ENCODE measurements around the gene AIF1. TPM values are rescaled to one million over a fixed set of nuclear protein-coding genes. Genes with fewer than 3 reads are reported as not detected.

Gene AIF1
- total RNA-seq, 2 experiments from 2014 or later: 48.0 to 54.2 TPM

DNA sequence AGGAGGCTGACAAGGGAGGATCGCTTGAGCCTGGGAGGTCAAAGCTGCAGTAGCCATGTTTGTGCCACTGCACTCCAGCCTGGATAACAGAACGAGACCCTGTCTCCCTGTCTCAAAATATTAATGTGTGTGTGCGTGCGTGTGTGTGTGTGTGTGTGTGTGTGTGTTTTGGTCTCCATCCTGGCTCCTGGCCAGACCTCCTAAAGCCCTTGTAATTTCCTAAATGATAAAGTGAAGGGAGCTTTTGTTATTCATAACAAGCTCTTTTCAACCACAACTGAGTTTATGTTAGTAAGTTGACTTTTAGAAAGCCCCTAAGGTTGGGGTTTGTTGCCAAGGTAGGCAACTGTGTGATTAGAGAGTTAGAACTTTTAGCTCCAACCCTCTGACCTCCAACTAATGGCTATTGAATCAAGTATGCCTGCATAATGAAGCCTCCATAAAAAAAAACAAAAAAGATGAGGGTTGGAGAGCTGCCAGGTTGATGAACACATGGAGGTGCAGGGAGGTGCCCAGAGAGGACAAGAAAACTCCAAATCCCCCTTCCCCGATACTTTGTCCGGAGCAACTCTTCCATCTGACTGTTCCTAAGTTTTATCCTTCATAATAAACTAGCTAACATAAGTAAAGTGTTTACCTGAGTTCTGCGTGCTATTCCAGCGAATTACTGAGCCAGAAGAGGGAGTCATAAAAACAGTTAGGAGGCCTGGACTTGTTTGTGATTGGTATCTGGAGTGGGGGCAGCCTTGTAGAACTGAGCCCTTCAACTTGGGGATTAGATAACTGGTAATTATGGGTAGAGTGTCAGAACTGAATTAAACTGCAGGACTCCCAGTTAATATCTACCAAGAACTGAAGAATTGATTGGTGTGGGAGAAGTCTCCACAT is 5.3 kb upstream of the AIF1 start:
- Mint-ChIP-seq H3K4me1 (peaks cover 10% of the 10 kb centered on the region), H3K27me3 (no peaks in the 10 kb centered on the region), H3K4me3 (no peak overlapping the region), H3K27ac (no peak overlapping the region), H3K9me3 (no peaks in the 10 kb centered on the region), H3K36me3 (ENCODE audit: low read depth) (no peaks in the 10 kb centered on the region)
- CTCF ChIA-PET: interaction anchor here (0.7 to 30.8 kb wide), 8 partner anchors 9 to 64 kb away, joined by 3 to 576 read pairs (median 4); partner anchors contain the start of genes ATP6V1G2, LST1, LTB and NCR3
- DNase-seq: no peak
- POLR2A ChIA-PET: no interaction called here

DNA sequence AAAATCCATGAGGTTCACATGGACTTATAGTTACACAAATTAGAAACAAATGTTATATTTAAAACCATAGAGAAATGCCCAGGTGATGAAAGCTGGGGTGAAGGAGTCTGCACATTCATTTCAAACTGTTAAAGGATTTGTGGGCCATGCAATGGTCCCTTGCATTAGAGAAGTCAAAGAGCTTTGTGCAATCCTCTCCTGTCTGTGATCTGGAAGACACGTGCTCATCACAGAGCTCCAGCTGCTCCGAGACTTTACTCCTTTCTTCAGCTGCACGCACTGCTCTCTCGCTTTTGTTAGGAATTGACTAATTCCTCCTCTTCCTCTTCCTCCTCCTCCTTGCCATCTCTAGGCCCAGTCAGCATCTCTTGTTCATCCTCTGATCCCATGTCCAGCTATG is 4.1 kb upstream of the AIF1 start:
- ChIA-PET POLR2A (no interaction called here), CTCF (interaction anchor here (0.8 to 30.8 kb wide), 5 partner anchors 13 to 65 kb away, joined by 3 to 576 read pairs (median 16); partner anchors contain the start of genes LST1, LTB, NCR3 and TNF)
- H3K27me3 Mint-ChIP-seq: no peaks in the 10 kb centered on the region
- peaks cover 2% of the 10 kb centered on the region for H3K36me3 Mint-ChIP-seq (ENCODE audit: low read depth)
- H3K27ac Mint-ChIP-seq: no peak overlapping the region
- H3K4me1 Mint-ChIP-seq: peaks cover 22% of the 10 kb centered on the region
- no peaks in the 10 kb centered on the region for H3K9me3 Mint-ChIP-seq
- no peak overlapping the region for H3K4me3 Mint-ChIP-seq
- no peak for DNase-seq

DNA sequence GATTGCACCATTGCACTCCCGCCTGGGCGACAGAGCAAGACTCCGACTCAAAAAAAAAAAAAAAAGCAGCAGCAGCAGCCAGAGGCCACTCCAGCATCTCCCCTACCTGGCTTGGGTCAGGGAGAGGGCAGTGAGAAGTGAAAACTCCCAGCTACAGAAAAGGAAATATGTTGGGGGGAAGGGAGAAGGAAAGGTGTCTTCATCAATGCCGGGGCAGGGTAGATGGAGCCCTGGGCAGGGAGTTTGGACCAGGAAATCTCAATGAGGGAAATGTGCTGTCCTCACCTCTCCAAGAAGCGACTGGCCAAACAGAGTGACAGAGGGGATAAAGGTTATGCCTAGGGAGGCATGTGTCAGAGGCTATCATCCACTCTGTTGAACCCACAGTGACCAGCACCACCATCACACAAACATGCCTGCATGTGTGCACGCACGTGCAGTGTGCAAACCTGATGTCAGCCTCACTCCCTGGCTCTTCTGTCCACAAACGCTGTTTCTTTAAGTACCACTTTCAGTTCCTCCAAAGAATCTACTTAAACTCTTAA is 887 bp upstream of the AIF1 start:
- Mint-ChIP-seq H3K36me3 (ENCODE audit: low read depth) (peaks cover 9% of the 10 kb centered on the region), H3K4me1 (peaks cover 35% of the 10 kb centered on the region), H3K27ac (peak overlapping the region; percentile 64), H3K27me3 (no peaks in the 10 kb centered on the region), H3K4me3 (no peak overlapping the region), H3K9me3 (no peaks in the 10 kb centered on the region)
- ChIA-PET CTCF (interaction anchor here (4.2 to 6.0 kb wide), 2 partner anchors 16 to 63 kb away, joined by 16 to 51 read pairs; no protein-coding TSS in a partner anchor), POLR2A (no interaction called here)
- DNase-seq: no peak

DNA sequence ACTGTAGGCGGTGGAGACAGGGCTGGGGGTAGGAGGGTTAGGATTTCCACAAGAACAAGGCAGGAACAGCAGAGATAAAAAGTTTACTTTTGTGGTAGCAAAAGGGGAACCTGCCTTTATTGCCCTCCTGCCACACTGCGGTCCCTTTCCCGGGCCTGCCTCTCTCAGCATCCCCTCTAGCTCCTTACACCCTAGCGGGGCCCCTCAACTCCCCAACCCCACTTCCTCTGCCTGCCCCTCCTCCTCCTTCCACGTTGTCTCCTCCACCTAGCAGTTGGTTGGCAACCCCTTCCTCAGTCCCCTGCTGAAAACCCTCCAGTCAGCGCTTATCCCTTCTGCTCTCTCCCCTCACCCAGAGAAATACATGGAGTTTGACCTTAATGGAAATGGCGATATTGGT is 714 bp downstream of the AIF1 start:
- Mint-ChIP-seq H3K27ac (peak overlapping the region; percentile 86), H3K4me3 (peak overlapping the region; percentile 71), H3K27me3 (no peaks in the 10 kb centered on the region), H3K36me3 (ENCODE audit: low read depth) (peaks cover 10% of the 10 kb centered on the region), H3K9me3 (no peaks in the 10 kb centered on the region), H3K4me1 (peaks cover 40% of the 10 kb centered on the region)
- ChIA-PET CTCF (interaction anchor here (1.2 to 6.0 kb wide), 4 partner anchors 18 to 65 kb away, joined by 3 to 51 read pairs (median 3); no protein-coding TSS in a partner anchor), POLR2A (no interaction called here)
- DNase-seq: peak; percentile 40

DNA sequence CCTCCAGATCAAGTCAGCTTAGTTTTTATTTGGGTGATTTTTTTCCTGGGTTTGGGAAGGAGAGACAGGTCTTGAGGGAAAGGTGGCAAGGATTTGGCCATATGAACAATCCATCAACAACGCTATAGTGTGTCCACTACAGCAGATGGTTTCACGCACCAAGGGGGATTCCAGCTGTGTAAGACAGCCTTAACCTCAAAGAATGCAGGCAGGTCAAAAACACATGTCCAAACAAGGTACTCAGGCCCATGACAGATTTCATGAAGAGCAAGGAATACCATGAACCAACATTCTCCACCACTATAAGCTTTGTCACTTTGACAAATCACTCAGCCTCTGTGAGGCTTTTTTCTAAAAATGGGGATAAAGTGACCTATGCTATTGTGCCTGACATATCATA is 2.0 kb downstream of the AIF1 start:
- ChIA-PET CTCF (interaction anchor here (0.6 to 6.0 kb wide), 10 partner anchors 19 to 281 kb away, joined by 3 to 51 read pairs (median 3); partner anchors contain the start of genes ATP6V1G2 and NCR3), POLR2A (no interaction called here)
- peaks cover 46% of the 10 kb centered on the region for H3K4me1 Mint-ChIP-seq
- peaks cover 20% of the 10 kb centered on the region for H3K36me3 Mint-ChIP-seq (ENCODE audit: low read depth)
- no peaks in the 10 kb centered on the region for H3K9me3 Mint-ChIP-seq
- peak overlapping the region; percentile 23 for H3K27ac Mint-ChIP-seq
- no peak for DNase-seq
- H3K27me3 Mint-ChIP-seq: no peaks in the 10 kb centered on the region
- peak overlapping the region; percentile 71 for H3K4me3 Mint-ChIP-seq

DNA sequence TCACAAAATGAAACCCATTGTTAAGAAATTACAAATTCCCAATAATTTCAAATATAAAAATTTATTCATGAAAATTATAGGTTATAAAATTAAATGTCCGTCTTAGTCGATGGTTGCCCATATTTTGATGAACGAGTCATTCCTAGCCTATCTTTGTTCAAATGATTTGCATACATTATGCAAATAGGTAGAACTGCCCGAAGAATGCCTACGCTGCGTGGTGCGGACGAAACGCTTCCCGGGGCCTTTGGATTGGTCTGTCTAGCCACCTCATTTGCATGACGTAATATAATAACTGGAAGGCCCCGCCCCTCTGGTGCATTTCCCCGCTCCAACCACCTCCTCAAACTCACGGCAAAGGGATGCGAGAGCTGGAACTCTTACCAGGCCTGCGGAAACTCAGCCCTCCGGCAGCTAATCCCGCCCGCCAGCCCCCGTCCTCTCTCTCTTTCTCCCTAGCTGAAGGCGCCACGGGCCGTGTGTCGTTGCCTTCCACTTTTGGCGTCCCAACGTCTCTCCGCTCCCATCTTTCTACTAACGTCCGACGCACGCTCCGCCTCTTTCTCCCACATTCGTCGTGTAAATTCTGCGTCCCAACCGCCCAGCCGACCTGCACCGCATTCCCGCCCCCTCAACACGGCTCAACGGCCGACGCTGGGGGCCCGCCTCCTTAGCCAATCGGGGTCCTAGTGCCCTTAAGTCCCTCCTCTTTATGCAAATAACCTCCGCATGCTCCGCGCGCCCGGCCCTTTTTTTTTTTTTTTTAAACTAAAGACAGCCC is 5.0 kb downstream of the AIF1 start:
- CTCF ChIA-PET: interaction anchor here (0.6 to 3.5 kb wide), 5 partner anchors 22 to 145 kb away, joined by 3 to 12 read pairs (median 3); partner anchors contain the start of genes ATP6V1G2, LTB and TNF
- DNase-seq: peak; percentile 98
- Mint-ChIP-seq H3K4me1 (peaks cover 51% of the 10 kb centered on the region), H3K9me3 (no peaks in the 10 kb centered on the region), H3K27ac (peak overlapping the region; percentile 95), H3K27me3 (no peaks in the 10 kb centered on the region), H3K36me3 (ENCODE audit: low read depth) (peaks cover 42% of the 10 kb centered on the region), H3K4me3 (peak overlapping the region; percentile 86)
- POLR2A ChIA-PET: interaction anchor here (0.6 to 0.7 kb wide), 2 partner anchors 10 to 45 kb away, joined by 3 to 4 read pairs; partner anchors contain the start of gene GPANK1

DNA sequence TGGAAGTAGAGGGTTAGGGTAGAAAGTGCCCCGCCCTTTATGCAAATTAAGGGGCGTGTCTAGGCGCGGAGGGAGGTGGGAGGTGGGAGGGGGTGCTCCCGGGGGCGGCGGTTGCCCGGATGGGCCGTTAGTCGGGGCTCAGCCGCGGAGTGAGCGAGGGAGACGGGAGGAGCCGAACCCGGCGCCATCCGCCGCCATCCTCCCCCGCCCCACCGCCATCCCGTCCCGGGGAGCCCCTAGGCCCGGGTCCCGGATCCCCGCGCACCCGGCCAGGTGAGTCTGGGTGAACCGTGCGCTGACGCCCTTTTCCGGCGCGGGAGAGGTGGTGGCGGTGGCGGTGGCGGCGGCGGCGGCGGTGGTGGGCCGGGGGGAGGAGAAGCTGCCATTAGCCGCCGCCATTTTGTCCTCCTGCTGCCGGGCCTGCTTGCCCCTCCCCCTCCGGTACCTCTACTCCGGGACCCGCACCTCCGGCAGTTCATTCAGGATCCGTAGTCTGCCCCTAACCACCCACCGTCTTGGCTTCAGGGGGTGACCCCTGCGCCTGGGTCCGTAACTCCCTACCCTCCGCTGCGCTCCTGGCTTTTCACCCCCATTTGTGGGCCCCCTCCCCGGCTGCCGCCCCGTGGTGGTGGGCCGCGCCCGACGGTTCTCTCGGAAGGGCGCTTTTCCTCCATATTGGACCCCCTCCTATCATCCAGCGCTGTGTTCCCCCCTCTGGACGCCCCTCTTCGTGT is 5.7 kb downstream of the AIF1 start, which contains the start of gene PRRC2A:
Gene PRRC2A (plus strand): TSS at position 130 of the 734 bp plus-strand sequence. CDS start 2,075 bp downstream, outside the sequence.
- Mint-ChIP-seq H3K27ac (peak within 1 kb of the TSS; percentile 95), H3K36me3 (ENCODE audit: low read depth) (peaks cover 49% of the 10 kb centered on the region), H3K4me1 (peaks cover 43% of the 10 kb centered on the region), H3K4me3 (peak within 1 kb of the TSS; percentile 86), H3K27me3 (no peaks in the 10 kb centered on the region), H3K9me3 (no peaks in the 10 kb centered on the region)
- ChIA-PET CTCF (interaction anchor here (0.9 to 3.5 kb wide), 3 partner anchors 22 to 45 kb away, joined by 3 to 12 read pairs (median 3); partner anchors contain the start of genes LTB and TNF), POLR2A (interaction anchor here (0.6 kb wide), 1 partner anchor 9 kb away, joined by 3 read pairs; no protein-coding TSS in a partner anchor)
- DNase-seq: peak; percentile 80

DNA sequence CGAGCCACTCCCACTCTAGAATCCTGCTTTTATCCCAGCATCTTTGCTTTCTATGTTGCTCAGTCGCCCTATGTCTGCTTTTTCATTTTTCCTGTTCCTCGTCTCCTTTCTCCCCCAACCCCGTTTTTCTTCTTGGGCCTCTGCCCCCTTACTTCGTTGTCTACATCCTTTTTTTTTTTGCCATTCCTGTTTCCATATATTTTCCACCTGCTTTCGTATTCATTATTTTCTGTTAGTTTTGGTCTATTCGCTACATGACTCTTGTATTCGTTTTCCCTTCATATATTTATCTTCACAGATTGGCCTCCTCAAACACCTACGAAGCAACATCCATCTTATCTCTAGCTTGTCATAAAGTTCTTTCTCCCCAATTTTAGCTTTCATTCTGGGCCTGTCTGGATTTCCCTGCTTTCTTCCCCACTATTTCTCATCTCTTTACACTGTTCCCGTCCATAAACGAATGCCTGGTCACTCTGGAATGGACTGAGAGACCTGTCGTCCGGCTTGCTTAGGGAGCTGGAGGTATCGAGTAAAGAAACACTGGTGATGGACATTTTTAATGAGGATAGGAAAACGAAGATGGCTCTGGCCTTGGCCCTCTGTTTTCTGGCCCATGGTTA is 6.4 kb downstream of the AIF1 start:
- H3K27me3 Mint-ChIP-seq: no peaks in the 10 kb centered on the region
- peaks cover 36% of the 10 kb centered on the region for H3K4me1 Mint-ChIP-seq
- no peaks in the 10 kb centered on the region for H3K9me3 Mint-ChIP-seq
- no peak for DNase-seq
- peak overlapping the region; percentile 86 for H3K4me3 Mint-ChIP-seq
- ChIA-PET POLR2A (interaction anchor here (0.6 to 1.0 kb wide), 2 partner anchors 30 to 116 kb away, joined by 3 read pairs; no protein-coding TSS in a partner anchor), CTCF (interaction anchor here (1.0 to 4.3 kb wide), 6 partner anchors 14 to 82 kb away, joined by 3 to 16 read pairs (median 6); partner anchors contain the start of gene BAG6)
- H3K36me3 Mint-ChIP-seq (ENCODE audit: low read depth): peaks cover 52% of the 10 kb centered on the region
- H3K27ac Mint-ChIP-seq: peak overlapping the region; percentile 92

DNA sequence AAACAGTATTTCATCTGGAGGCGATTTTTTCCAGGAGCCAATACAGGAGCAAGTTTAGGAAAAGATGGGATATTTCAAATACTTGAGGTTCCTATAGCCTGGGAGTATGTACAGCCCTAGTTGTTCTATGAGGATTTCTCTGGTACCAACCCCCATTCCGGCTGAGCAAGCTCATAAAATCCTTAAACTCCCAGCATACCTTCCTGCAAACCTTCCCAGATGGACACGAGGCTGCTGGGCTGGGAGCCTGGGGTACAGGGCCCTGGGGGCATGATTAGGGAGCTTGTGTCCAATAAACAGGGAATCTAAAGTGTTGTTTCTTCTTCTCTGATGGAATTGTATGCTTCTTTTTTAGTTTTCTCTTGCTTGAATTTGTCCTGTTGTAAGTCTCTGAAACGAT is 7.0 kb downstream of the AIF1 start:
- H3K4me1 Mint-ChIP-seq: peaks cover 32% of the 10 kb centered on the region
- no peaks in the 10 kb centered on the region for H3K27me3 Mint-ChIP-seq
- peaks cover 53% of the 10 kb centered on the region for H3K36me3 Mint-ChIP-seq (ENCODE audit: low read depth)
- no peaks in the 10 kb centered on the region for H3K9me3 Mint-ChIP-seq
- ChIA-PET POLR2A (interaction anchor here (0.6 to 1.0 kb wide), 2 partner anchors 30 to 116 kb away, joined by 3 read pairs; no protein-coding TSS in a partner anchor), CTCF (interaction anchor here (0.6 to 4.3 kb wide), 7 partner anchors 14 to 83 kb away, joined by 3 to 16 read pairs (median 5); partner anchors contain the start of gene BAG6)
- no peak for DNase-seq
- peak overlapping the region; percentile 92 for H3K27ac Mint-ChIP-seq
- peak overlapping the region; percentile 86 for H3K4me3 Mint-ChIP-seq

DNA sequence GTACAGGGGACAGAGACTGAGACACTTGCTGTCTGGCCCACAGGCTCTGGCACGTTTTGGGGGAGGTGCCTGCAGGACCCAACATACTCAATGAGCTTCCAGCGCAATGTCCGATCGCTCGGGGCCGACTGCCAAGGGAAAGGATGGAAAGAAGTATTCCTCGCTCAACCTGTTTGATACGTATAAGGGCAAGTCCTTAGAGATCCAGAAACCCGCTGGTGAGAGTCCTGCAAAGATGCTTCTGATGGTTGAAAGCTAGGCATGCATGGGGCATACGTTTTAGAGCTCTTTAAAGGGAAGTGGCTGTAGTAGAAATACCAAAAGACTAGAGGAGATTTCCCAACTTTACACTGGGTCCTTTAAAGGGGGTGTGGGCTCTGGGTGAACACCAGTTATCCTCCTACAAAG is 7.7 kb downstream of the AIF1 start:
- H3K36me3 Mint-ChIP-seq (ENCODE audit: low read depth): peaks cover 59% of the 10 kb centered on the region
- peak overlapping the region; percentile 86 for H3K4me3 Mint-ChIP-seq
- peaks cover 37% of the 10 kb centered on the region for H3K4me1 Mint-ChIP-seq
- DNase-seq: no peak
- H3K27me3 Mint-ChIP-seq: no peaks in the 10 kb centered on the region
- H3K27ac Mint-ChIP-seq: peak overlapping the region; percentile 92
- ChIA-PET POLR2A (interaction anchor here (0.7 to 1.0 kb wide), 2 partner anchors 30 to 115 kb away, joined by 3 to 10 read pairs; no protein-coding TSS in a partner anchor), CTCF (interaction anchor here (0.6 to 4.3 kb wide), 8 partner anchors 13 to 222 kb away, joined by 3 to 16 read pairs (median 4); partner anchors contain the start of genes ATP6V1G2 and BAG6)
- no peaks in the 10 kb centered on the region for H3K9me3 Mint-ChIP-seq

DNA sequence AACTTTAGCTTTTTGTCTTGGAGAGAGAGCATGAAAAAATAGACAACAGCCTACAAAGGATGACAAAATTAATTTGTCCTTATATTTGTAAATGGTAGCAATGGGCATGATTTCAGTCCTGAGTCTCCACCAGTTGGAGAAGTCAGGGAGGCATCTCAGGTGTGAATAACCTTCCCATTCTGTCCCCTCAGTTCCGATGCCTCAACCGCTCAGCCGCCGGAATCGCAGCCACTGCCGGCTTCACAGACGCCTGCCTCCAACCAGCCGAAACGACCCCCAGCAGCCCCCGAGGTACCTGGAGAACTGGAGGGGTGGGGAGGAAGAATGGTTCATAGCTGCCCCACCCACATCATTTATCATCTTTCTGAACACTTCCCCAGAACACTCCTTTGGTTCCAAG is 9.0 kb downstream of the AIF1 start:
- DNase-seq: no peak
- Mint-ChIP-seq H3K36me3 (ENCODE audit: low read depth) (peaks cover 68% of the 10 kb centered on the region), H3K9me3 (no peaks in the 10 kb centered on the region), H3K27me3 (no peaks in the 10 kb centered on the region), H3K4me3 (no peak overlapping the region), H3K4me1 (peaks cover 32% of the 10 kb centered on the region), H3K27ac (no peak overlapping the region)
- POLR2A ChIA-PET: no interaction called here
- CTCF ChIA-PET: interaction anchor here (4.3 kb wide), 1 partner anchor 28 kb away, joined by 16 read pairs; the partner anchor contains the start of gene BAG6
